Measurements from ENCODE around the gene FSTL4.

Gene FSTL4

DNA sequence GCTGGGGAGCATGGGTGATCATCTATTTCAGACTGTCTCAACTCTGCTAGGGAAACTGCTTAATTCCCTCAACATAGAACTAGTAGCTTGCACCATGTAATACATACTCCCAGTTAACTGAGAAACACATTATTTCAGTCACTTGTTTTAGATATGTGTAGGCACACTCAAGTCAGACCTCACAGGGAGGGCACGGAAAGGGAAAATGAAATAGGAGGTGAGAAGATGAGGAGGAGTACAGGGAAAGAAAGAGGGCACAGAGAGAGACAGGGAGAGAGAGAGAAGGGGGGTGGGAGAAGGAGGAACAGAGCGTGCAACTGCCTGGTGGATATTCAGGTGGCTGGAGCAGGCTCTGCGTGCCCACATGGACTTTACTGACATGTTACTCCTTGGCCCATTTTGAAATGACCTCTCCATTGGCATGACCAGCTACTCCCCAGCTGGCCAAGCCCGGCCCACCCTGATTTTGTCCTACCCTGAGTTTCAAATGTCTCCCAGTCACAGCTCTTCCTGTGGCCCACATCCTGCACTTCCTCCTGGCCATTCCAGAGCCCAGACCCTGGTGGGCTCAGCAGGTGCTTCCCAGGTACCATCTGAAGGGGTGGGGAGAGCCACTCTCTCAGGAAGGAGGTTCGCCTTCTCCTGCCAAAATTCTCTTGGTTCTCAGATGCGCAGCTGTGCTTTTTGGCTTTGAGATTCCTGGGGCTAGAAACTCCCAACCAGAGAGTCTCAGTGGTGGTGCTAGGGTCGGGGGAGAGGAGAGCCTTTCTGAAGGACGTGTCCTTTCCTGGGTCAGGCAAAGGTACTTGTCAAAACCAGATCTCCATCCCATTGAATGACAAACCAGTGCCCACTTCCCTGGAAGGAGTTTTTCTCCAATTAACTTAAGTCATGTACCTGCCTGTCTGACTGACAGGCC is 229.4 kb downstream of the FSTL4 start:
- DNase-seq: no peak

GRCh38 chr5:133381571-133382365 is 230.6 kb downstream of the FSTL4 start:
- DNase-seq: no peak

DNA sequence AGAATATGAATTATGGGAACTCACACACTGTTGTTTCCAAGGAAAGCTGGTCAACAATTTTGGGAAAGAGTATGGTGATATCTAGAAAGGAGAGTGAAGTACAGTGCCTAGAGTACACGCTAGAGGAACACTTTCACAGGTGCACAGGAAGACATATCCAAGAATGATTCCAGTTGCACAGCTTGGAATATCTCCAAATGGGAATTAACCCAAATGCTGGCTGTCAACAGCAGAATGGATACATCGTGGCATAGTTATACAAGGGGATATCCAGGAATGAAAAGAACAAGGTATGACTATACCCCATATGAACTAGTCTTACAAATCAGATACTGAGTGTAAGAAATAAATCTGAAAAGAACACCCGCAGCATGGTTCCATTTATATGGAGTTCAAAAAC is 231.3 kb downstream of the FSTL4 start:
- DNase-seq: no peak

GRCh38 chr5:133377736-133378135 is 234.6 kb downstream of the FSTL4 start:
- DNase-seq: no peak

DNA sequence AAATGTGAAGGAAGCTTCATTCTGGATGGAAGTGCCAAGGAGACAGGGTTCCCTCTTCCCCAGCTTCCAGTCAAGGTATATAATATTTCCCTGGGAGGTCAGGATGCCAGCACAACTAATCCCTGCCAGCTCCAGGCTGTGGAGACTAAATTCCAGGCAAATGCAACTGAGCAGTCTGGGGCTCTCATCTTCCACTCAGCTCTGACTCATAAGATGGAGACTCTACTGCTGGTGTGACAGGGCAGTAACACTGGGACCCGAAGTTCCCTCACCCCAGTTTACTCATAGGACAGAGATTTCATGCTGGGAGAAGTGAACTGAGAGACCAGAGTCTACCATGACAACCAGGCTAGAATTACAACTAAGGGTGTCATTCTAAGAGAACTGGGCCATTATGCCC is 235.4 kb downstream of the FSTL4 start:
- DNase-seq: no peak

DNA sequence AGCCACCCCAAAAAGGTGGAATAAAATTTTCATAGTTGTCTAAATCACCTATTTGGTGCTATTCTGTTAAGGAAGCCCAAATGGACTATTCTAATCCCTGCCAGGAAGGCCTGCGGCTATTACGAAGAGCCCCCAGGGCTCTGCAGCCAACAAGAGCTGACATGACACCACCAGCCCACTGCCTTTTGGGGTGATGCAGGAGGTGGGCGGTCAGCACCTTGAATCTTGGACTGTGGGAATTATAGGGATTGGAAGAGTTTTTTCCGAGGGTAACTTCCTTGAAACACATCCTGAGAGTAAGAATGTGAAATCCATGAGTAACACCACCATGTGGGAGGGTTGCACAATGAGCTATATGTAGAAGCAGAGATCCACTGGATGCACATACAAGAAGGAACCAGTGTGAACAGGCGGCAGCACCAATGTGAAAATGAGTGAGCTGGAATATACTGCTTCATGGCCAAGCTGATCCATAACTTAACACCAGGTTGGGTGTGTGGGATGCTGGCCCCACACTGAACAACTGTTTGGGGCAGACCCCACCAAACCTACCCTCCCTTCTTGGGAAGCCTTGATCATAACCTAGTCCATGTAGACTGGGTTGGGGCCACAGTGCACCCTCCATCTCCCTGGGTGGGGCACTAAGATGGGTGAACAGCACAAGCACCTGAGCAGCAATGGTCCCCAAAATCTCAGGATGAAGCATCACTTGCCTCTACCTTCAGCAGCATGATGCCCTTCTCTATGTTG is 239.0 kb downstream of the FSTL4 start:
- no peak for DNase-seq

- no peak for DNase-seq
These were observed 239.9 kb downstream of the FSTL4 start for GRCh38 chr5:133372293-133372937.

- no peak for DNase-seq
These were observed 240.8 kb downstream of the FSTL4 start for GRCh38 chr5:133371371-133372155.

DNA sequence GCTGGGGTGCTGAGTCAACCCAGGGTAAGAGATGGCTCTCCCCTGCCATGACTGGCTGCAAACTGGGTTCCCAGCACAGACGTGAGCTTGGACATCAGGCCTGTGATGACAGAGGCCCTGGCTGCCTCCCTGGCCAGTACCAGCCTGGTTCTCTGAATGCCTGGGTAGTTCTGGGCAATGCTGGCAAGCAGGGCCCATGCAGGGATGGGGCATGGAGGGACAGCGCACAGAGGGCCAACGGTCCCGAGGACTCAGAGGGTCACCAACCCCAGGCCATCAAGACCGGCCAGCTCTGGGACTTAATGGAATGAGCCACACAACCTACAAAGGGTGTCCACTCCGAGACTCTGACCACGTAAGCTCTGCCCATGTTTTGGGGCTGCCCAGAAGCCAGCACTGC is 241.4 kb downstream of the FSTL4 start:
- no peak for DNase-seq

DNA sequence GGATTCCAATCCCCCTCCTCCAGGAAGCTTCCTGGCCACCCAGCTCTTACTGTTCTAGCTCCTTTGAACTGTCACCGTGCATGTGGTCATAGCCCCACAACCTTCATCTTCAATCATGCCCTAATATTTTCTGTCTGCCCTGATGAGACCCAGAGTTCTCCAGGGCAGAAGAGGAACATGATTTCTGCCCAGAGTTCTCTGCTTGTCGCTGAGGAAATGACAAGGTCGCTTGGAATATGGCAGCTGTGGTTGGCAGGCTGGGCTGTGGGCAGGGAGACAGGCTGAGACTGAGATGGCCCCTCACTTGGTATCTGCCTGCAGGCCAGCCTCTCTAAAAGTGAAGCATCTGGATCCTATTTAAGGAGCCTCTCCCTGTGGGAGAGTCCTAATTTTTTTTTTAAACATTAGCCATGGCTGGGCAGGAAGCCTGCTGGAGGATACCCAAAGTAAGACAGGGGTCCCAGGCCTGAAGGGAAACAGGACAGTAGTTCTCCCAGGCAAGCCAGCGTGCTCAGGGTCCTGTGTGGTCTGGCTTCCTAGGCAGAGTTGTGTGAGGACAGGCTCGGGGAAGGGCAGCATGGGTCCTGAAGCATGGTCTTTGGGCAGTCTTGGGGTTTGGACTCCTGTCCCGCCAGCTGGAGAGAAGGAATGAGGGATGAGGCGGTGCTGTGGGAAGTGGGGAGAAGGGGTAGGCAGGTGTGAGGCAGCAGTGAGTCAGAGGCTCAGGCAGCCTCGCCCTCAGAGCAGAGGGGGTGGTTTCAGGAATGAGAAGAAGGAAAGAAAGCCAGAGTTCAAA is 242.1 kb downstream of the FSTL4 start:
- no peak for DNase-seq

- no peak for DNase-seq
These were observed 243.2 kb downstream of the FSTL4 start for GRCh38 chr5:133368916-133369783.

- DNase-seq: no peak
These were observed 244.4 kb downstream of the FSTL4 start for GRCh38 chr5:133367984-133368383.

- no peak for DNase-seq
These were observed 245.1 kb downstream of the FSTL4 start for GRCh38 chr5:133367071-133367786.

DNA sequence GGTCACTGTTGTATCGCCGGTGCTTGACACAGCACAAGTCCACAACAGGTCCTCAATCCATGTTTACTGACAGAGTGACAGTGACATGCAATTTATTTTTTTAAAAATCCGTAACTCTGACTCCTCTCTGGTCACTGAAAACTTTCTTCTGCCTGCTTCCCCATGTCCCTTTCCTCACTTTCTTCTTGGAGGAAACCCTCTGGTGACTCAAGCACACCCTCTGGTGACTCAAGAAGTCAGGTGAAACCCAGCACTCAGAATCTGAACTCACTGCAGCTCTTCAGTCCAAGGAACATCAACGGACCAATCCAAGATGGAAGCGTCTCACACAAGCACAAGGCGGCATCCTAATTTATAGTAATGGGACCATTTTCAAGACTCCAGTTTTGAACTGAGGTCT is 245.9 kb downstream of the FSTL4 start:
- DNase-seq: no peak

DNA sequence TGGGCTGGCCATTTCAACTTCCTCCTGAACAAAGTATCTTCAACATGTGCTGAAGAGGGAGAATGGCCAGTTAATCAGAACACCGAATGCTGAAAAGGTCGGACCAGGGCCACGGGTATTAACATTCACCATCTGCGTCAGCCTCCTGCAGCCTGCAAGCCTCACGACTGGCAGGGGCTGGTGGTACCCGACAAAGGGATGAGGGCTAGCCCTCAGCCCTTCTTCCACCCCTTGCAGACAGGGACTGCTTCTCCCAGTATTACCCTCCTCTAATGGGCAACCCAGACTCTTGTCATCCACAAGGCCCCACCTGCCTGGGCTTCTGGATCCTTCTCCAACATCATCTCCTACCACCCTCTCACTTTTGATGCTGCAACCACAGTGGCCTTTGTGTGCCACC is 246.6 kb downstream of the FSTL4 start:
- DNase-seq: no peak

DNA sequence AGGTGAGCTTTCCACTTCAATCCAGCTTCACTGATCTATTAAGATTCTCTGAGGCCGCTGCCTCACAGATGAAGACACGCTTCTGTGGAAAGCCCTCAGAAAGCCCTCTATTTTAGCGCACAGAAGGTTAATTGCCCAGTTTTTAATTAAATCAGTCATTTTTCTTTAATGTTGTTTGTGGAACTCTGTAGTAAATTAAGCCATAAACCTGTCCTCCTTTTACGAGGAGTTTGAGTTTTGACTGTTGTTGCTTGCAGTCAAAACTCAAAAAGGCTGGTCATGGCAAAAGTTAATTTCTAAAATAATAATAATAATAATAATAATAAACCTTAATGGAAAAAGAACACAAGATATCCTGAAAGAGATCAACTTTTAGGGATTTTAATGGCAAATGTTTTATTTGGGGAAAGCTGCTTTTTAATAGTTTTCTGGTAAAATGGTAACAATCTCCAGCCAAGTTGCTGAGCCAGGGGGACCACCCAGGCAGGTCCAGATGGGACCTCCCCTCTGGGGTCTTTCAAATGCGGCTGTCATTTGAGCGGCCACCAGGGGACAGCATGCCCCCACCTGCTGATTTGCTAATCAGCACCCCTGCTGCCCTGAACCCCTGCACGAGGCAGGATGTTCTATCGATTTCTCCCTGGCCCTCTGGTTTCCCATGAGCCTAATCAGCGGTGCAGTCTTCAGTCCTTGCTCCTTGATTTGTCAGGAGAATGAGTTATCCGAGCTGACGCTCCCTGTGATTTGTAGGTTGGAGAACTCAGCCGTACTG is 247.2 kb downstream of the FSTL4 start:
- no peak for DNase-seq

DNA sequence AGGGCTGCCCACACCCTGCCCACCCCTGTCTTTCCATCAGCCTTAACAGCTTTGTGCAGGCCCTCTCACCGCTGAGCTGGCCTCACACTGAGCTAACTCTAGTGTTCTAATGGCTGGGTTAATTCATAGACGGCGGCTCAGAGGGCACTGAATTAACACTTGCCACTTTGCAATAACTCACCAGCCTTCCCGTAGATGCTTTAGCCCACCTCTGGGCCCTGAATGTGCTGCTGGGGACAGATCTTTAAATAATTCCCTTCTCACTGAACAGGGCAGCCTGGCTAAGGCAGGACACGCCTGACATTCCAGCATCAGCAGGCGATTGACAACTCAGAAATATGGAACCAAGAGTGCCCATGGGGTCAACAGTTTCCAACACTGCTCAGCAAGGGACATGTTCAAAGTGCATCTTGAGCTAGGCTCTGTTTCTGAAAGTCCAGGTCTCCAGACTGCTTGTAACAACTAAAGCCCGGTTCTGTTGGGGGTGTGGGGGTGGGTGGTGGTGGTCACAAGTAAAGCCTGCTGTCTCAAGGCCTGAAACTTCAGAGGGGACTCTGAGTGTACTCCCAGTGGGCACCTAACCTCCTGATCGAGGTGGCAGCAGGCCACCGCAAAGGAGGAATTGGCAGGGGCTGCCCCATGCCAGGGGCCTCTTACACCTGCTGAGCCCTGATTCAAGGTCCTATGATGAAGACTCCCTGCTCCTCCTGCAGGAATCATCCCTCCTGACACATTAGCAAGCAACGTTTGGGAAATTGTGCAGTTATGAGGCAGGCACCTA is 248.3 kb downstream of the FSTL4 start:
- DNase-seq: no peak

- DNase-seq: no peak
These were observed 249.9 kb downstream of the FSTL4 start for GRCh38 chr5:133362438-133362837.
